Activated CD4-positive, alpha-beta T cell treated with anti-CD3 and anti-CD28 coated beads, Interleukin-2, amount 50 U/mL, for 24 hours (primary cell): ENCODE results near the gene CDC26.
"Not testable (repeated sequence)": the region's sequence is repeated elsewhere in the genome, so short reads cannot be mapped to it uniquely, and the experiment has no call there.

Experiments used
- DNase-seq, 2 donors: peaks; one replicate each; pipeline ENCODE4 v3.0.0-alpha.2; 2020; ENCODE audit warnings: low read depth in 1 of 2, low spot score in 1 of 2

Gene CDC26

GRCh38 chr9:113293285-113293878 lies 18.0 kb upstream of the CDC26 start:
- no peak for DNase-seq

GRCh38 chr9:113290052-113290607 lies 14.8 kb upstream of the CDC26 start:
- no peak for DNase-seq

GRCh38 chr9:113289091-113289490 lies 13.7 kb upstream of the CDC26 start:
- no peak for DNase-seq

DNA sequence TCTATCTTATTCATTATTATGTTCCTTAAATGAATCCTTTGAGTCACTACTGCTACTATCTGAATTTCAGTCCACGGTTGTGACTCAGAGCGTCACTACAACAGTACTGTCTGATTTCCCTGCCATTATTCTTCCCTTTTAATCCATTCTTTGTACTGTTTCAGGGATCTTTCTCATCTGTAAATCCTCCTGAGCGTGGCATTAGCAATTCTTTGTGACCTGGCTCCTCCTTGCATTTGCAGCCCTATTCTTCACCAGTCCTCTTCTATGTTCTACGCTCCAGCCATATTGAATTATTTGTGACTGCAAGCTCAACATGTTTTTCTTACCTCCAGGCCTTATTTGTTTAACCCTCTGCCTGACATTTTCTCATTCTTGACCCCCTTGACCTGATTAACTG lies 6.0 kb upstream of the CDC26 start:
- DNase-seq: no peak

- DNase-seq: no peak
Observed at GRCh38 chr9:113278840-113279239, 3.5 kb upstream of the CDC26 start.

- DNase-seq: peak in 1 of 2 donors; percentile 42
Observed at GRCh38 chr9:113274474-113275156, 757 bp downstream of the CDC26 start.

DNA sequence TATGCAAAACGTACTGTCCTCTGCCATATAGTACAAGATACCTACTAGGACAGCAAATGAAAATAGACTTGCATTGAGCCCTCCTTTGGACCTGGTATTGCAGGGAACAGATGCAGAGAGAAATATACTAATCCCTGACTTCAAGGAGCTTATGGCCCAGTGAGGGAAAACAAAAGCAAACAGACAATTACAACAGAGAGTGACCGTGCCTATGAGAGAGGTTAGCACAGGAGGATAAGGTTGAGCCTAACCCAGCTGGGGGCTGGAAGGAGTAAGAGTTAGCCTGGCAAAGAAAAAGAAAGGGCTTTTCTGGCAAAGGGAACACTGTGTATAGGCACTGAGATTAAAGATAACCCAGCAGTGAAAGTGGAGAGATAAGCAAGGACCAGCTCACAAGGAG lies 5.5 kb downstream of the CDC26 start:
- DNase-seq: no peak

DNA sequence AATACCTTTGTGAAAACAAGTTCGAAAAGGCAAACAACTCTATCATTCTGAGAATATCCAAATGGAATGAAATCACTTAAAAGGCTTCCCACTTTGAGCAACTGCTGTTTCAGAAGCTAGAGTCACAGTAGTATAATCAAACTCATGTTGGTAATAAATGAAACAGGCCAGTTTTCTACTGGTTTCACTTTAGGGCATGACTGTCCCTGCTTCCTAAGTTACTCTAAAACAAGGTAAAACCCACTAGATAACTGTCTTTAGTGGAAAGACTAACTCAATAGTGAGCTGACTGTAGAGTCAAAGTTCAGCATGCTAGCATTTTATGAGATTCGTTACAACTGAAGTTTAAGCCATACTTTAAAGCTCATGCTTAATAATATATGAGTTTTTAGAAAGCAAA lies 6.0 kb downstream of the CDC26 start:
- DNase-seq: no peak

- no peak for DNase-seq
Observed at GRCh38 chr9:113267911-113268566, 7.3 kb downstream of the CDC26 start.

- no peak for DNase-seq
Observed at GRCh38 chr9:113266174-113266573, 9.2 kb downstream of the CDC26 start.

DNA sequence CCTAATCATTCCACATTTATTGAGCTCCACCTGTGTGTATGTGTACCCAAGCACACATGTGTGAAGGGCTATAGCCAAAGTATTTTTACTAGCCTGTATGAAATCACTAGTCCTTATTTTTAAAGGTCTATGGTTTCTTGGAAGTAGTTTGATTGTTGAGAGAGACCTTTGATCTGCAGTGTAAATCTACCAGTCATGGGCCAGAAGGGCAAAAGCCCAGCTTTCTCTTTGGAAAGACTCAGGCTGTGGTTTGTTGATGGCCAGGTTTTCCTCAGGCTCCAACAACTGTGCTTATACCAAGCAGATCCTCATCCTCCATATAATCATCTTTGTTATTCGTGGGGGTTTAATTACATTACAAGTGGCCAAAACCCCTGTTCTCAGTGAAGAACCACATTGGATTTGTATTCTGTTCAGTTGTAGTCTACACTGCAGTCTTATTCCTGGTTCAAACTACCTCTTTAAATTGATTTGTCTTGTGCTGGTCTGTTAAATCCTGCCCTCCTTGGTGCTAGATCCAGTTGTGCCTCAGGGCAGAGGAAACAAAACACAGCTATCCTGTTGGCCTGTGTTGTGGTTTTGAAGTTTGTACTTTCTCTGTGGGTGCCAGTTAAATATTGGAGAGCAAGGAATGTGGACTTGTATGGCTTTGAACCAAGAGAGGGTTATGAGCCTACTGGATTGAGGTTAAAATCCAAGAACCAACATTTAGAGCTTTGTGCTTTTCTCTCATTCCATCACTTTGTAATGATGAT lies 13.3 kb downstream of the CDC26 start:
- no peak for DNase-seq

GRCh38 chr9:113258282-113258681 lies 17.1 kb downstream of the CDC26 start:
- DNase-seq: no peak

- DNase-seq: no peak
Observed at GRCh38 chr9:113257863-113258262, 17.5 kb downstream of the CDC26 start.

- no peak for DNase-seq
Observed at GRCh38 chr9:113255438-113255837, 19.9 kb downstream of the CDC26 start.

GRCh38 chr9:113254991-113255390 lies 20.4 kb downstream of the CDC26 start:
- no peak for DNase-seq

- no peak for DNase-seq
Observed at GRCh38 chr9:113250807-113251206, 24.6 kb downstream of the CDC26 start.

DNA sequence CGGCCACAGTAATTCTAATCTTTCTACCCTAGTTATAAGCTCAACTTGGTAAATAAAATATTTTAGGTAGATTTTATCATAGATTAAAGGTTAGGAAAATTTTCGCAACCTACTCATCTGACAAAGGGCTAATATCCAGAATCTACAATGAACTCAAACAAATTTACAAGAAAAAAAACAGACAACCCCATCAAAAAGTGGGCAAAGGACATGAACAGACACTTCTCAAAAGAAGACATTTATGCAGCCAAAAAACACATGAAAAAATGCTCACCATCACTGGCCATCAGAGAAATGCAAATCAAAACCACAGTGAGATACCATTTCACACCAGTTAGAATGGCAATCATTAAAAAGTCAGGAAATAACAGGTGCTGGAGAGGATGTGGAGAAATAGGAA lies 25.7 kb downstream of the CDC26 start:
- DNase-seq: not testable (repeated sequence)

DNA sequence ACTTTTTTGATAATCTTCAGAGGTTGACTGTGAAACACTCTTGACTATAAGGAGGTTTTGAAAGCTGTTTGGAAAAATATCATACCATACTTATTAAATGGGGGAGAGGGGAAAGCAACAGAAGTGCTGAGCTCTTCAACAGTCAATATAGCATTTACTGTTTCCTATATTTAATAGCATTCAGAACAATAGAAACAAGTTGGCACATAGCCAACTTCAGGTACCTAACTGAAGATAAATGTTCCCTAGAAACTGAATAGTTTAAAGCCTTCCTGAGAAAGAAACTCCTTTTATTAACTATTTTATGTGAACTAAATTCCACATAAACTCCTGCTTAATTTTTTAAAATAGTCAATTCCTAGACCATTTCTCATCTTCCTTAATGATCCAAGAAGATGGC lies 27.7 kb downstream of the CDC26 start:
- no peak for DNase-seq

- DNase-seq: no peak
Observed at GRCh38 chr9:113246928-113247327, 28.4 kb downstream of the CDC26 start.

DNA sequence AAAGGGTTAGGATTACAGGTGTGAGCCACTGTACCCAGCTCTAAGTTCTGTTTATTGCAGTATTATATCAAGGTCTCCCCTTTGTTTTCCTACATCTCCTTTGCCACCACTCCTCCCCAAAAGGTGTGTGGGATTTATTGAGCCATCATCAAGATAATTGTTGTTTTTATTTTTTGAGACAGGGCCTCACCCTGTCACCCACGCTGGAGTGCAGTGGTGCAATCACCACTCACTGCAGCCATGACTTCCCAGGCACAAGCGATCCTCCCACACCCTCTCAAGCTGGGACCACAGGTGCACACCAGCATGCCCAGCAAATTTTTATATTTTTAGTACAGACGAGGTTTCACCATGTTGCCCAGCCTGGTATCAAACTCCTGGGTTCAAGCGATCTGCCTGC lies 29.5 kb downstream of the CDC26 start:
- no peak for DNase-seq

DNA sequence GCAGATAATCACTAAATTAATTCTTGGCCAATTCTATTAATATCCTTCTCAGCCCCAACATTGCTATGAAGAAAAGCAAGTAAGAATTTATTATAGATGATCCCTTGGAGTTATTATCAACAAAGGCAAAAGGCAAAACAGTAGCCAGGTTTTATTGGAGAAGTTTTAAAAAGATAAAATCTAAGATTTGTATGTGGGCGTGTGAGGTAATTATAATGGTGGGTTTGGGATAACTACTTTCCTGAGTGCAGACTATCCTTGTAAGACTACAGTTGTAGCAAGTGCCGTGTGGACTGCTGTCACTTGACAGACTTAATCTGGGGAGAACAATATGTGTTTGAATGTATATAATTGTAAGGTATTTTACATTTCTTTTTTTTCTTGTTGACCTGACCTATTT lies 30.8 kb downstream of the CDC26 start:
- DNase-seq: no peak

- no peak for DNase-seq
Observed at GRCh38 chr9:113241161-113241560, 34.2 kb downstream of the CDC26 start.
